Loucy (cell line): ENCODE results near the gene NHSL1.
A peak's percentile ranks its signal among the peaks of the same experiment; 100 is the strongest.

Source experiments
- H2AFZ ChIP-seq: fragments of 200-600 bp; sonication (generic); 2 replicates; pipeline ENCODE4 v1.6.0; 2016; ENCODE audit warnings: antibody characterized with exemption, mild to moderate bottlenecking, low read length, moderate library complexity
- H3F3A ChIP-seq: fragments of 200-600 bp; 2 replicates; pipeline ENCODE4 v1.6.0; 2016; ENCODE audit warnings: antibody characterized with exemption, low read depth, mild to moderate bottlenecking
- H3K27me3 ChIP-seq: fragments of 200-600 bp; sonication (generic); 2 replicates; pipeline ENCODE4 v1.6.1; 2014; ENCODE audit warnings: low read length, mild to moderate bottlenecking; ENCODE audit not compliant: insufficient read depth, poor library complexity, severe bottlenecking
- H3K36me3 ChIP-seq: fragments of 200-600 bp; sonication (generic); 2 replicates; pipeline ENCODE4 v1.6.1; 2016; ENCODE audit warnings: low read length; ENCODE audit not compliant: insufficient read depth
- H3K4me1 ChIP-seq: fragments of 200-600 bp; sonication (generic); 2 replicates; pipeline ENCODE4 v1.5.1; 2014; ENCODE audit warnings: low read length, mild to moderate bottlenecking; ENCODE audit not compliant: insufficient read depth, poor library complexity, severe bottlenecking
- H3K4me2 ChIP-seq: fragments of 200-600 bp; sonication (generic); 2 replicates; pipeline ENCODE4 v1.6.0; 2014; ENCODE audit warnings: antibody characterized with exemption, low read length, low read depth, mild to moderate bottlenecking; ENCODE audit not compliant: poor library complexity, severe bottlenecking
- H3K4me3 ChIP-seq: fragments of 200-600 bp; sonication (generic); 2 replicates; pipeline ENCODE4 v1.5.1; 2014; ENCODE audit warnings: low read length, mild to moderate bottlenecking, mixed read lengths; ENCODE audit not compliant: poor library complexity, severe bottlenecking
- H3K79me2 ChIP-seq: fragments of 200-600 bp; sonication (generic); 2 replicates; pipeline ENCODE4 v1.6.1; 2014; ENCODE audit warnings: low read length; ENCODE audit not compliant: insufficient read depth
- H3K9ac ChIP-seq: fragments of 200-600 bp; sonication (generic); 2 replicates; pipeline ENCODE4 v1.6.0; 2014; ENCODE audit warnings: mild to moderate bottlenecking, low read depth, low read length, moderate library complexity; ENCODE audit not compliant: poor library complexity, severe bottlenecking
- H3K9me2 ChIP-seq: fragments of 200-600 bp; sonication (generic); replicated peaks from 2 replicates; pipeline ENCODE4 v1.6.1; 2016; ENCODE audit warnings: low read depth, low read length, mixed read lengths
- H3K9me3 ChIP-seq: fragments of 200-600 bp; sonication (generic); 2 replicates; pipeline ENCODE4 v1.6.1; 2014; ENCODE audit warnings: mild to moderate bottlenecking, antibody characterized with exemption, low read length, low read depth; ENCODE audit not compliant: insufficient read depth
- H4K20me1 ChIP-seq: fragments of 200-600 bp; sonication (generic); 2 replicates; pipeline ENCODE4 v1.6.0; 2014; ENCODE audit warnings: antibody characterized with exemption, low read length, mild to moderate bottlenecking; ENCODE audit not compliant: insufficient read depth, poor library complexity, severe bottlenecking
- EZH2phosphoT487 ChIP-seq: fragments of 200-600 bp; IDR thresholded peaks from 2 replicates; pipeline ENCODE4 v1.6.1; 2018; ENCODE audit warnings: antibody characterized with exemption, mild to moderate bottlenecking, moderate library complexity, borderline replicate concordance
- TF ChIP-seq, protein P1 (sequence below): fragments of 200-600 bp; sonication (generic); conservative IDR thresholded peaks from 2 replicates; pipeline ENCODE4 v1.5.1; 2014; ENCODE audit warnings: mild to moderate bottlenecking, antibody characterized with exemption, low read length

The NHSL1 gene

DNA sequence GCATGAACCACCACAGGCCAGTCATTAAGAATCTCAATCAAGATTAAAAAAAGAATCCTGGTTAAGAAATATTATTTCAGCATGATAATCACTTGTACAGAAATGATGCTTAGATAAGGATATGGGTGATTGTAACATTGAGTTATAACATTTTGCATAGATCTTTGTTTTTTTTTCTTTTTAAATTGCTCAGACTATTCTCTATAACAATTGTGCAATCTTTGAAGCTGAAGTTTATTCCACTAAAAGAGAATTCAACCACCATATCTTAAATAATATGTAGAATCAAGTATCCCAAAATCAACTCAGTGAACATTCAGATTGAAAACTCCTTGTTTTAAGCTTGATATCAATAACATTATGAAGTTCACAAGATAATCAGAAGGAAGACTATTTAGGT lies 122.3 kb downstream of the NHSL1 start:
- H3F3A ChIP-seq: no peaks in the 10 kb centered on the region
- TF ChIP-seq, protein P1, sequence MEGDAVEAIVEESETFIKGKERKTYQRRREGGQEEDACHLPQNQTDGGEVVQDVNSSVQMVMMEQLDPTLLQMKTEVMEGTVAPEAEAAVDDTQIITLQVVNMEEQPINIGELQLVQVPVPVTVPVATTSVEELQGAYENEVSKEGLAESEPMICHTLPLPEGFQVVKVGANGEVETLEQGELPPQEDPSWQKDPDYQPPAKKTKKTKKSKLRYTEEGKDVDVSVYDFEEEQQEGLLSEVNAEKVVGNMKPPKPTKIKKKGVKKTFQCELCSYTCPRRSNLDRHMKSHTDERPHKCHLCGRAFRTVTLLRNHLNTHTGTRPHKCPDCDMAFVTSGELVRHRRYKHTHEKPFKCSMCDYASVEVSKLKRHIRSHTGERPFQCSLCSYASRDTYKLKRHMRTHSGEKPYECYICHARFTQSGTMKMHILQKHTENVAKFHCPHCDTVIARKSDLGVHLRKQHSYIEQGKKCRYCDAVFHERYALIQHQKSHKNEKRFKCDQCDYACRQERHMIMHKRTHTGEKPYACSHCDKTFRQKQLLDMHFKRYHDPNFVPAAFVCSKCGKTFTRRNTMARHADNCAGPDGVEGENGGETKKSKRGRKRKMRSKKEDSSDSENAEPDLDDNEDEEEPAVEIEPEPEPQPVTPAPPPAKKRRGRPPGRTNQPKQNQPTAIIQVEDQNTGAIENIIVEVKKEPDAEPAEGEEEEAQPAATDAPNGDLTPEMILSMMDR: no peak
- no peak for TF ChIP-seq EZH2phosphoT487
- H3K9ac ChIP-seq: no peak overlapping the region
- no peaks in the 10 kb centered on the region for H3K79me2 ChIP-seq
- H4K20me1 ChIP-seq: no peaks in the 10 kb centered on the region
- peaks cover 6% of the 10 kb centered on the region for H3K4me1 ChIP-seq
- no peak overlapping the region for H3K4me2 ChIP-seq
- no peak overlapping the region for H3K4me3 ChIP-seq
- no peaks in the 10 kb centered on the region for H3K27me3 ChIP-seq
- no peaks in the 10 kb centered on the region for H3K9me2 ChIP-seq
- no peak overlapping the region for H2AFZ ChIP-seq
- no peaks in the 10 kb centered on the region for H3K9me3 ChIP-seq
- no peaks in the 10 kb centered on the region for H3K36me3 ChIP-seq

DNA sequence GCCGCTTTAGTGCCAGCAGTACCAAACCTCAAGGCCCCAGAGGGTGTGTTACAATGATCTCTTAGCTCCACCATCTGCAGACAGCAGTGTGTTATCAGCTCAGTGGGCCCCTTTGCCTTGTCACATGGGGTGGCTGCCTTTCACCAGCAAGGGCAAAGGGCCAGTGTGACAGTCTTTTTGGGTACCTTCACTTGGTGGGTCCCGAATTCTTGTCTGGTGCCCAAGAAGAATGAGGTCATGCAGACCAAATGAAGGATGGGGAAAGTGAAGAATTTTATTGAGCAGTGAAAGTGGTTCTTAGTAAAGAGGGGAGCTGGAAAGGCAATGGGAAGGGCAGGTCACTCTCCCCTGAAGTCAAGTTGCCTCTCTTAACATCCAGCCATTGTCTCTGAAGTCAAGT lies 124.5 kb downstream of the NHSL1 start:
- Histone ChIP-seq H3K27me3 (no peaks in the 10 kb centered on the region), H3K36me3 (no peaks in the 10 kb centered on the region), H3K4me1 (peaks cover 6% of the 10 kb centered on the region), H3K4me3 (no peak overlapping the region), H4K20me1 (no peaks in the 10 kb centered on the region), H3K9me2 (no peaks in the 10 kb centered on the region), H3K4me2 (no peak overlapping the region), H3K9ac (no peak overlapping the region), H3F3A (no peaks in the 10 kb centered on the region), H3K79me2 (no peaks in the 10 kb centered on the region), H2AFZ (no peak overlapping the region), H3K9me3 (no peaks in the 10 kb centered on the region)
- no peak for TF ChIP-seq EZH2phosphoT487

GRCh38 chr6:138374230-138374629 lies 125.1 kb downstream of the NHSL1 start:
- no peaks in the 10 kb centered on the region for H3K36me3 ChIP-seq
- no peaks in the 10 kb centered on the region for H4K20me1 ChIP-seq
- no peak overlapping the region for H3K9ac ChIP-seq
- no peak overlapping the region for H3K4me2 ChIP-seq
- no peak overlapping the region for H3K4me3 ChIP-seq
- TF ChIP-seq EZH2phosphoT487: no peak
- TF ChIP-seq, protein P1: no peak
- H3K9me3 ChIP-seq: no peaks in the 10 kb centered on the region
- no peaks in the 10 kb centered on the region for H3K27me3 ChIP-seq
- H3K9me2 ChIP-seq: no peaks in the 10 kb centered on the region
- H3K79me2 ChIP-seq: no peaks in the 10 kb centered on the region
- H3F3A ChIP-seq: no peaks in the 10 kb centered on the region
- H3K4me1 ChIP-seq: peaks cover 6% of the 10 kb centered on the region
- no peak overlapping the region for H2AFZ ChIP-seq

- Histone ChIP-seq H3K36me3 (no peaks in the 10 kb centered on the region), H4K20me1 (no peaks in the 10 kb centered on the region), H3F3A (no peaks in the 10 kb centered on the region), H3K9me2 (no peaks in the 10 kb centered on the region), H3K9me3 (no peaks in the 10 kb centered on the region), H3K4me3 (no peak overlapping the region), H3K9ac (no peak overlapping the region), H3K27me3 (no peaks in the 10 kb centered on the region), H2AFZ (no peak overlapping the region), H3K4me1 (peaks cover 6% of the 10 kb centered on the region), H3K79me2 (no peaks in the 10 kb centered on the region), H3K4me2 (no peak overlapping the region)
- TF ChIP-seq, protein P1: peak; percentile 55
- no peak for TF ChIP-seq EZH2phosphoT487
Measured at GRCh38 chr6:138372711-138373463, 126.4 kb downstream of the NHSL1 start.
